Endodermal cell (in vitro differentiated cells): ENCODE measurements around the gene FBXO8. TPM values are rescaled to one million over a fixed set of nuclear protein-coding genes. Genes with fewer than 3 reads are reported as not detected.

Experiments
- DNase-seq: peaks from one replicate; pipeline ENCODE4 v3.0.0-alpha.2; 2017
- H3K27ac ChIP-seq: 2 replicates; pipeline ENCODE4 v1.5.1; 2013; ENCODE audit warnings: mild to moderate bottlenecking, low read depth, low read length, moderate library complexity
- H3K27me3 ChIP-seq: 2 replicates; pipeline ENCODE4 v1.6.1; 2013; ENCODE audit warnings: mild to moderate bottlenecking, low read length, moderate library complexity; ENCODE audit not compliant: insufficient read depth, control insufficient read depth, poor library complexity, severe bottlenecking
- H3K36me3 ChIP-seq: 2 replicates; pipeline ENCODE4 v1.7.0; 2013; ENCODE audit warnings: mild to moderate bottlenecking, low read length, moderate library complexity; ENCODE audit not compliant: control insufficient read depth, insufficient read depth
- H3K4me1 ChIP-seq: one replicate; pipeline ENCODE4 v1.7.0; 2013; ENCODE audit warnings: low read length; ENCODE audit not compliant: control insufficient read depth, insufficient read depth
- H3K4me3 ChIP-seq: 2 replicates; pipeline ENCODE4 v1.5.1; 2013; ENCODE audit warnings: mild to moderate bottlenecking, low read length, moderate library complexity
- H3K9ac ChIP-seq: 2 replicates; pipeline ENCODE4 v1.6.1; 2013; ENCODE audit warnings: mild to moderate bottlenecking, low read length, moderate library complexity; ENCODE audit not compliant: poor library complexity, severe bottlenecking; ENCODE audit errors: extremely low read depth
- H3K9me3 ChIP-seq: 2 replicates; pipeline ENCODE4 v1.6.1; 2013; ENCODE audit warnings: mild to moderate bottlenecking, low read length, moderate library complexity; ENCODE audit not compliant: control insufficient read depth
- H3K27ac Mint-ChIP-seq: 2 replicates; pipeline ENCODE4 v1.8.0; 2020; ENCODE audit warnings: mixed read lengths
- H3K27me3 Mint-ChIP-seq: 2 replicates; pipeline ENCODE4 v1.8.0; 2021; ENCODE audit warnings: mild to moderate bottlenecking, mixed read lengths; ENCODE audit not compliant: insufficient read depth
- H3K36me3 Mint-ChIP-seq: 2 replicates; pipeline ENCODE4 v1.8.0; 2020; ENCODE audit warnings: low read depth, mixed read lengths
- H3K4me1 Mint-ChIP-seq: 2 replicates; pipeline ENCODE4 v1.8.0; 2020; ENCODE audit warnings: mixed read lengths
- H3K4me3 Mint-ChIP-seq: 2 replicates; pipeline ENCODE4 v1.8.0; 2020; ENCODE audit warnings: mild to moderate bottlenecking, moderate library complexity, mixed read lengths
- H3K9me3 Mint-ChIP-seq: 2 replicates; pipeline ENCODE4 v1.8.0; 2020; ENCODE audit warnings: mild to moderate bottlenecking, mixed read lengths
- CTCF ChIP-seq: fragments of 200-600 bp; sonication (generic); conservative IDR thresholded peaks from 2 replicates; pipeline ENCODE4 v1.5.0; 2021; ENCODE audit warnings: antibody characterized with exemption, mild to moderate bottlenecking
- WGBS, 2 experiments: methylation state at CpG; one replicate each; pipeline versions ENCODE4 v1.1.5 to v1.1.7; 2013; ENCODE audit warnings: missing lambda C conversion rate in 2 of 2, mixed read lengths in 1 of 2; ENCODE audit not compliant: insufficient coverage in 1 of 2, insufficient read length in 1 of 2; 5-methylcytosine and 5-hydroxymethylcytosine counted together
- total RNA-seq, 2 donors: library from RNA; stranded (reverse); fragmentation: NEBNext Ultra II Directional in 1 of 2; extraction: Animal tissue kit (Norgen Biotek cat#: 25700) in 1 of 2; gene quantifications; 2 replicates in 1 of 2; 3 replicates in 1 of 2; pipeline ENCODE4 v1.2.1, GENCODE V29; 2021

Gene FBXO8
- total RNA-seq, 2 donors from 2014 or later: 9.4 to 9.8 TPM

DNA sequence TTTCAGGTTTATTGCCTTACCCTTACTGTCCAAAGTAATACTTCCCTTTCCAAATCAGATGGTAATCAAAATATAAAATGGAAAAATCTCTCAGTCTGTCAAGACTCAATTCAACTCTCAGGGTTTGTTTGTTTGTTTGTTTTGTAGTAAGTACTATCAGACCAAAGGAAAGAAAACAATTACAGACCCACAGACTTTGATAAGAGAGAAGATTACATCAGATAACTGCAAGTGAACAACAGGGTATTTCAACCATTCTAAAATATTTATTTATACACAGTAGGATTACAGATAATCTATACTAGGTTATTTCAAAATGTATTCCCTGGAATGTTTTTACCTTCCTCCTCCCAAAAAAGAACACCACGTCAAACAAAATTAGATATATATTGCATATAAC is 28.9 kb downstream of the FBXO8 start:
- no peaks in the 10 kb centered on the region for H3K9me3 Mint-ChIP-seq
- Histone ChIP-seq H3K9ac (no peak overlapping the region), H3K27ac (no peak overlapping the region), H3K9me3 (no peaks in the 10 kb centered on the region), H3K27me3 (no peaks in the 10 kb centered on the region), H3K36me3 (no peaks in the 10 kb centered on the region), H3K4me1 (peaks cover 7% of the 10 kb centered on the region), H3K4me3 (no peak overlapping the region)
- 76 to 100% methylated on average over 1 of the region's 1 CpG for WGBS, 2 experiments
- TF ChIP-seq CTCF: no peak
- no peak for DNase-seq
- no peaks in the 10 kb centered on the region for H3K36me3 Mint-ChIP-seq
- H3K27ac Mint-ChIP-seq: no peak overlapping the region
- H3K4me1 Mint-ChIP-seq: peaks cover 16% of the 10 kb centered on the region
- H3K4me3 Mint-ChIP-seq: no peak overlapping the region
- no peaks in the 10 kb centered on the region for H3K27me3 Mint-ChIP-seq

- H3K9me3 ChIP-seq: no peaks in the 10 kb centered on the region
- H3K27me3 ChIP-seq: no peaks in the 10 kb centered on the region
- H3K4me1 Mint-ChIP-seq: peaks cover 16% of the 10 kb centered on the region
- H3K27me3 Mint-ChIP-seq: no peaks in the 10 kb centered on the region
- H3K9ac ChIP-seq: no peak overlapping the region
- H3K36me3 ChIP-seq: no peaks in the 10 kb centered on the region
- WGBS, 2 experiments: 60 to 83% methylated on average over 1 to 2 of the region's 2 CpGs
- H3K4me3 Mint-ChIP-seq: no peak overlapping the region
- H3K4me3 ChIP-seq: no peak overlapping the region
- H3K27ac Mint-ChIP-seq: no peak overlapping the region
- TF ChIP-seq CTCF: no peak
- no peaks in the 10 kb centered on the region for H3K36me3 Mint-ChIP-seq
- peaks cover 7% of the 10 kb centered on the region for H3K4me1 ChIP-seq
- DNase-seq: no peak
- no peak overlapping the region for H3K27ac ChIP-seq
- no peaks in the 10 kb centered on the region for H3K9me3 Mint-ChIP-seq
These were observed 31.1 kb downstream of the FBXO8 start for GRCh38 chr4:174252412-174252811.

- Mint-ChIP-seq H3K4me3 (no peak overlapping the region), H3K27me3 (no peaks in the 10 kb centered on the region), H3K27ac (no peak overlapping the region), H3K9me3 (no peaks in the 10 kb centered on the region), H3K36me3 (no peaks in the 10 kb centered on the region), H3K4me1 (no peaks in the 10 kb centered on the region)
- Histone ChIP-seq H3K27ac (no peak overlapping the region), H3K36me3 (no peaks in the 10 kb centered on the region), H3K4me1 (no peaks in the 10 kb centered on the region), H3K27me3 (no peaks in the 10 kb centered on the region), H3K9ac (no peak overlapping the region), H3K4me3 (no peak overlapping the region), H3K9me3 (no peaks in the 10 kb centered on the region)
- WGBS, 2 experiments: 100% methylated on average over 1 of the region's 1 CpG; no CpG with 5 or more reads in 1 of the 2 experiments
- no peak for TF ChIP-seq CTCF
- DNase-seq: no peak
These were observed 35.1 kb downstream of the FBXO8 start for GRCh38 chr4:174248407-174248806.
